ENCODE measurements around the gene VPS41.

DNA sequence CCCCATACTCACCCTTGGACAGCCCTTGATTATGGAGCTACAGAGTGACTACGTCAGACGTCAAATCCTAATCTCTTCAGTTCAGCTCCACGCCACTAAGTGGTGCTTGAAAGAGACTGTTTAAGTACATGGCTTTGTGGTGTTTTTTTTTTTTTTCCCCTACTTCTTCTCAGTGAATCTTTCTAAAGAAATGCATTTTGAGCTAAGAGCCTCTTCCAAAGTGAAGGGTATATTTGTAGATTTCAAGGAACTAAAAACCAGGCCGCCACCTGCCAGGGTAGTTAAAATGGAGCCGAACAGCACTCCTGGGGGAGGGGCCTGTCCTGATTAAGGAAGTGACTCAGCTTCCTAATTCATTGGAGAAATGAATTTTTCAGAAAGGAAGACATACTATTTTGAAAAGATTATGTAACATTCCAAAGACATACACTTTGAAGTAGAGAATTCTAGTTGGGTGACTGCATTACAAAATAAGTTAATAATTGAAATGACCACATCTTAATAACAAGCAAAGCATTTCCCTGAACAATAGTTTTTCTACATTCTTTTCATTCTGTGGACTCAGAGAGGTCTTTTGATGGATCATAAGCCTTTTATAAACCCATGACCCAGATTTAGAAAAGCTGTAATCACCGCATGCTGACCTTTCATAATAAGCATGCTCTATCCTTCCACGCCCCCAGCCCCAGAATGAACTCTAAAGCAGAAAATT lies 20.6 kb upstream of the VPS41 start:
- TF ChIP-seq, protein P1, sequence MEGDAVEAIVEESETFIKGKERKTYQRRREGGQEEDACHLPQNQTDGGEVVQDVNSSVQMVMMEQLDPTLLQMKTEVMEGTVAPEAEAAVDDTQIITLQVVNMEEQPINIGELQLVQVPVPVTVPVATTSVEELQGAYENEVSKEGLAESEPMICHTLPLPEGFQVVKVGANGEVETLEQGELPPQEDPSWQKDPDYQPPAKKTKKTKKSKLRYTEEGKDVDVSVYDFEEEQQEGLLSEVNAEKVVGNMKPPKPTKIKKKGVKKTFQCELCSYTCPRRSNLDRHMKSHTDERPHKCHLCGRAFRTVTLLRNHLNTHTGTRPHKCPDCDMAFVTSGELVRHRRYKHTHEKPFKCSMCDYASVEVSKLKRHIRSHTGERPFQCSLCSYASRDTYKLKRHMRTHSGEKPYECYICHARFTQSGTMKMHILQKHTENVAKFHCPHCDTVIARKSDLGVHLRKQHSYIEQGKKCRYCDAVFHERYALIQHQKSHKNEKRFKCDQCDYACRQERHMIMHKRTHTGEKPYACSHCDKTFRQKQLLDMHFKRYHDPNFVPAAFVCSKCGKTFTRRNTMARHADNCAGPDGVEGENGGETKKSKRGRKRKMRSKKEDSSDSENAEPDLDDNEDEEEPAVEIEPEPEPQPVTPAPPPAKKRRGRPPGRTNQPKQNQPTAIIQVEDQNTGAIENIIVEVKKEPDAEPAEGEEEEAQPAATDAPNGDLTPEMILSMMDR (conservative IDR thresholded peaks at IDR 0.05; ENCODE audit: low read length): no peak
- no peak for TF ChIP-seq EZH2phosphoT487 (IDR thresholded peaks at IDR 0.05; ENCODE audit: borderline replicate concordance, low read depth, low read length)

Data from OCI-LY7 (cell line).